DND-41 (cell line): ENCODE measurements around the gene P3H1.
A peak's percentile ranks its signal among the peaks of the same experiment; 100 is the strongest.

Experiments
- EZH2 ChIP-seq: IDR thresholded peaks from 3 replicates; pipeline ENCODE4 v1.6.1; 2012; ENCODE audit warnings: borderline replicate concordance, low read depth, mild to moderate bottlenecking, moderate library complexity, low read length, inconsistent platforms; ENCODE audit not compliant: severe bottlenecking
- TF ChIP-seq, protein P1 (sequence below): IDR thresholded peaks from 2 replicates; pipeline ENCODE4 v1.5.1; 2012; ENCODE audit warnings: borderline replicate concordance, low read length, moderate library complexity, mild to moderate bottlenecking; ENCODE audit not compliant: poor library complexity, severe bottlenecking; ENCODE audit errors: extremely low read depth

DNA sequence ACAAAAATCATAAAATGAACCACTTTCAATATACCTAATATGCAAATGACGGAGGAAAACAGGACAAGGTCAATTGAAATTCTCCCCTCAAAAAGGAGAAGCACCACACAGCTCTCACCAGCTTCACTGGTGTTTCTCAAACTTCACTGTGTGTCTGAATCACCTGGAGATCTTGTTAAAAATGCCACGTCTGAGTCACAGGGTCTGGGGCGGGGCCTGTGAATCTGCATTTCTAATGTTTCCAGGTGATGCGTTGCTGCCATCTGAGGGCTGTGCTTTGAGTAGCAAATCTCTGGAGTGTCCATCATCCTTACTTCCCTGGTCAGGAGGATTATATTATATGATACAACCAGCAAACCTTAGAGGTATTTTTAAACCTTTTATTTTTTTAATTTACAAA, 35.8 kb downstream of the P3H1 start:
- TF ChIP-seq EZH2 = no peak
- TF ChIP-seq, protein P1, sequence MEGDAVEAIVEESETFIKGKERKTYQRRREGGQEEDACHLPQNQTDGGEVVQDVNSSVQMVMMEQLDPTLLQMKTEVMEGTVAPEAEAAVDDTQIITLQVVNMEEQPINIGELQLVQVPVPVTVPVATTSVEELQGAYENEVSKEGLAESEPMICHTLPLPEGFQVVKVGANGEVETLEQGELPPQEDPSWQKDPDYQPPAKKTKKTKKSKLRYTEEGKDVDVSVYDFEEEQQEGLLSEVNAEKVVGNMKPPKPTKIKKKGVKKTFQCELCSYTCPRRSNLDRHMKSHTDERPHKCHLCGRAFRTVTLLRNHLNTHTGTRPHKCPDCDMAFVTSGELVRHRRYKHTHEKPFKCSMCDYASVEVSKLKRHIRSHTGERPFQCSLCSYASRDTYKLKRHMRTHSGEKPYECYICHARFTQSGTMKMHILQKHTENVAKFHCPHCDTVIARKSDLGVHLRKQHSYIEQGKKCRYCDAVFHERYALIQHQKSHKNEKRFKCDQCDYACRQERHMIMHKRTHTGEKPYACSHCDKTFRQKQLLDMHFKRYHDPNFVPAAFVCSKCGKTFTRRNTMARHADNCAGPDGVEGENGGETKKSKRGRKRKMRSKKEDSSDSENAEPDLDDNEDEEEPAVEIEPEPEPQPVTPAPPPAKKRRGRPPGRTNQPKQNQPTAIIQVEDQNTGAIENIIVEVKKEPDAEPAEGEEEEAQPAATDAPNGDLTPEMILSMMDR = peak; percentile 33
